SK-N-SH (cell line): ENCODE measurements around the gene SECTM1. TPM values are rescaled to one million over a fixed set of nuclear protein-coding genes. Genes with fewer than 3 reads are reported as not detected.

Experiments
- CTCF ChIA-PET: fragments of 300-600, 350-600 bp; formaldehyde crosslinking; extraction: SDS; loops from one replicate; lab custom pipeline; 2021; lab: Yijun Ruan, JAX
- POLR2A ChIA-PET: fragments of 350-600 bp; sonication (Branson Sonifier 250); formaldehyde crosslinking; extraction: SDS; loops from one replicate; lab custom pipeline; 2020; ENCODE audit warnings: antibody characterized with exemption, inconsistent platforms; lab: Yijun Ruan, JAX
- DNase-seq: peaks from one replicate; pipeline ENCODE4 v3.0.0; 2012
- H2AFZ ChIP-seq: fragments of 200-600 bp; sonication (generic); 2 replicates; pipeline ENCODE4 v1.8.1; 2016; ENCODE audit warnings: antibody characterized with exemption, mild to moderate bottlenecking, low read depth
- H3F3A ChIP-seq: fragments of 200-600 bp; sonication (generic); replicated peaks from 2 replicates; pipeline ENCODE3; 2016; ENCODE audit warnings: antibody characterized with exemption, mild to moderate bottlenecking; ENCODE audit not compliant: insufficient read depth
- H3K27ac ChIP-seq, 2 experiments: fragments of 200-500 bp in 1 of 2; fragments of 200-600 bp in 1 of 2; sonication (Bioruptor generic) in 1 of 2; sonication (generic), shearing (Covaris generic) in 1 of 2; 2 replicates each; pipeline versions ENCODE4 v1.5.1 to v1.6.1; 2014 to 2016; ENCODE audit warnings: low read depth in 2 of 2, inconsistent platforms in 1 of 2, low read length in 1 of 2, mild to moderate bottlenecking in 1 of 2, mixed read lengths in 1 of 2
- H3K27me3 ChIP-seq: fragments of 200-600 bp; sonication (generic), shearing (Covaris generic); 2 replicates; pipeline ENCODE4 v1.6.1; 2016; ENCODE audit warnings: mixed run types; ENCODE audit not compliant: insufficient read depth
- H3K36me3 ChIP-seq, 2 experiments: fragments of 200-500 bp in 1 of 2; fragments of 200-600 bp in 1 of 2; sonication (Bioruptor generic) in 1 of 2; sonication (generic) in 1 of 2; replicated peaks in 1 of 2; 2 replicates each; pipeline versions ENCODE3 to v1.5.1; 2014 to 2016; ENCODE audit warnings: low read length in 1 of 2, mild to moderate bottlenecking in 1 of 2; ENCODE audit not compliant: insufficient read depth in 2 of 2, control insufficient read depth in 1 of 2
- H3K4me1 ChIP-seq, 2 experiments: fragments of 200-500 bp in 1 of 2; fragments of 200-600 bp in 1 of 2; sonication (Bioruptor generic) in 1 of 2; sonication (generic), shearing (Covaris generic) in 1 of 2; 2 replicates each; pipeline versions ENCODE4 v1.5.1 to v1.6.1; 2014 to 2016; ENCODE audit warnings: low read depth in 1 of 2, low read length in 1 of 2, mixed run types in 1 of 2; ENCODE audit not compliant: insufficient read depth in 2 of 2, control insufficient read depth in 1 of 2
- H3K4me2 ChIP-seq: fragments of 200-600 bp; sonication (generic), shearing (Covaris generic); 2 replicates; pipeline ENCODE4 v1.6.1; 2017; ENCODE audit warnings: mixed run types
- H3K4me3 ChIP-seq, 2 experiments: fragments of 200-500 bp in 1 of 2; fragments of 200-600 bp in 1 of 2; sonication (Bioruptor generic) in 1 of 2; sonication (generic), shearing (Covaris generic) in 1 of 2; 2 replicates each; pipeline versions ENCODE4 v1.5.1 to v1.8.1; 2014 to 2016; ENCODE audit warnings: low read depth in 2 of 2, inconsistent platforms in 1 of 2, low read length in 1 of 2, mild to moderate bottlenecking in 1 of 2, mixed read lengths in 1 of 2, moderate library complexity in 1 of 2
- H3K79me2 ChIP-seq: fragments of 200-600 bp; sonication (generic); 2 replicates; pipeline ENCODE4 v1.8.1; 2017; ENCODE audit warnings: mild to moderate bottlenecking; ENCODE audit not compliant: insufficient read depth
- H3K9ac ChIP-seq: fragments of 200-600 bp; sonication (generic); 2 replicates; pipeline ENCODE4 v1.6.1; 2017; ENCODE audit warnings: mixed run types
- H3K9me2 ChIP-seq: fragments of 200-600 bp; sonication (generic); 2 replicates; pipeline ENCODE4 v1.6.1; 2017; ENCODE audit warnings: mixed run types
- H3K9me3 ChIP-seq: fragments of 200-600 bp; sonication (generic); 2 replicates; pipeline ENCODE4 v1.6.1; 2017; ENCODE audit warnings: mixed run types, mild to moderate bottlenecking, moderate library complexity
- H4K20me1 ChIP-seq: fragments of 200-600 bp; sonication (generic); 2 replicates; pipeline ENCODE4 v1.6.1; 2017; ENCODE audit warnings: mild to moderate bottlenecking, mixed run types; ENCODE audit not compliant: insufficient read depth
- ELF1 ChIP-seq: IDR thresholded peaks from 2 replicates; pipeline ENCODE4 v1.4.0; 2012
- EP300 ChIP-seq, 2 experiments: IDR thresholded peaks; 2 replicates each; pipeline versions ENCODE4 v1.4.0 to v1.6.1; 2012; ENCODE audit warnings: borderline replicate concordance in 1 of 2, low read depth in 1 of 2, low read length in 1 of 2
- FOSL2 ChIP-seq: IDR thresholded peaks from 2 replicates; pipeline ENCODE4 v1.4.0; 2012; ENCODE audit warnings: low read depth, mild to moderate bottlenecking, moderate library complexity, borderline replicate concordance
- FOXM1 ChIP-seq: IDR thresholded peaks from 2 replicates; pipeline ENCODE4 v1.4.0; 2012; ENCODE audit warnings: low read depth, mild to moderate bottlenecking
- JUND ChIP-seq: IDR thresholded peaks from 2 replicates; pipeline ENCODE4 v1.4.0; 2012
- MAX ChIP-seq: IDR thresholded peaks from 2 replicates; pipeline ENCODE4 v1.4.0; 2012; ENCODE audit warnings: low read depth
- MEF2A ChIP-seq: IDR thresholded peaks from 2 replicates; pipeline ENCODE4 v1.4.0; 2012; ENCODE audit warnings: low read depth, borderline replicate concordance
- RAD21 ChIP-seq: IDR thresholded peaks from 2 replicates; pipeline ENCODE4 v1.6.1; 2012; ENCODE audit warnings: mild to moderate bottlenecking, low read length
- RCOR1 ChIP-seq: fragments of 150-350 bp; IDR thresholded peaks from 2 replicates; pipeline ENCODE4 v1.6.1; 2017; ENCODE audit warnings: antibody characterized with exemption, low read length
- REST ChIP-seq: IDR thresholded peaks from 2 replicates; pipeline ENCODE4 v1.6.1; 2012; ENCODE audit warnings: mild to moderate bottlenecking, low read depth, low read length, moderate library complexity
- TAF1 ChIP-seq: IDR thresholded peaks from 2 replicates; pipeline ENCODE4 v1.6.1; 2012; ENCODE audit warnings: low read depth, mild to moderate bottlenecking, low read length, moderate library complexity, borderline replicate concordance
- TCF12 ChIP-seq: IDR thresholded peaks from 2 replicates; pipeline ENCODE4 v1.4.0; 2012
- ZBTB33 ChIP-seq: IDR thresholded peaks from 2 replicates; pipeline ENCODE4 v1.4.0; 2012; ENCODE audit warnings: low read depth, borderline replicate concordance
- WGBS: methylation state at CpG from one replicate; pipeline ENCODE4 v1.1.6; 2017; ENCODE audit warnings: low lambda C conversion rate; 5-methylcytosine and 5-hydroxymethylcytosine counted together
- polyA plus RNA-seq, 3 experiments: library from polyadenylated mRNA; depleted of rRNA; stranded (reverse); fragments of >200 nt; gene quantifications; 2 replicates each; pipeline ENCODE4 v1.2.3, GENCODE V29; 2012

SECTM1 gene
- polyA plus RNA-seq, 1 of the 3 experiments (the other 2 are of a cell fraction), result 3.8 TPM

GRCh38 chr17:82300707-82301270, 32.8 kb downstream of the SECTM1 start (continued):
- TF ChIP-seq MAX, result peak; percentile 43; the same call in 1 of the 2 replicates

- CTCF ChIA-PET, result interaction anchor here (0.5 to 15.1 kb wide), 20 partner anchors 10 to 250 kb away, joined by 3 to 184 read pairs (median 10); partner anchors contain the start of genes CD7, CSNK1D, HEXD and OGFOD3
These were observed 33.3 kb downstream of the SECTM1 start for GRCh38 chr17:82300228-82300627.

More at GRCh38 chr17:82300228-82300627, 33.3 kb downstream of the SECTM1 start:
- 92% methylated on average over 13 of the region's 13 CpGs for WGBS
- Histone ChIP-seq H2AFZ (no peak overlapping the region), H3K9me2 (no peaks in the 10 kb centered on the region), H3K27ac (no peak overlapping the region), H3K4me3 (no peak overlapping the region), H3K79me2 (no peaks in the 10 kb centered on the region), H3K9me3 (no peaks in the 10 kb centered on the region), H3F3A (peaks cover 15% of the 10 kb centered on the region), H3K4me2 (no peak overlapping the region), H3K9ac (no peak overlapping the region), H3K27me3 (no peaks in the 10 kb centered on the region), H3K36me3 (no peaks in the 10 kb centered on the region), H4K20me1 (no peaks in the 10 kb centered on the region), H3K4me1 (peaks cover 21 to 32% of the 10 kb centered on the region in 2 experiments; a peak in 3 of 4 replicates)
- POLR2A ChIA-PET, result interaction anchor here (1.2 to 1.8 kb wide), 2 partner anchors 8 to 27 kb away, joined by 3 to 11 read pairs; partner anchors contain the start of gene CSNK1D
- TF ChIP-seq TCF12, result no peak
- no peak for TF ChIP-seq MEF2A
- no peak for TF ChIP-seq REST
- no peak for TF ChIP-seq JUND
- TF ChIP-seq RAD21, result no peak
- TF ChIP-seq EP300 (IDR thresholded peaks at IDR 0.05; ENCODE audit: borderline replicate concordance in 1 of 2, low read depth in 1 of 2, low read length in 1 of 2), result no peak
- TF ChIP-seq RCOR1, result no peak
- no peak for TF ChIP-seq ELF1
- no peak for TF ChIP-seq ZBTB33
- TF ChIP-seq TAF1, result no peak
- TF ChIP-seq FOXM1, result no peak
- TF ChIP-seq FOSL2, result no peak
- DNase-seq, result no peak
